Glutamatergic neuron (in vitro differentiated cells): Measurements from ENCODE around the gene EDC4. TPM values are rescaled to one million over a fixed set of nuclear protein-coding genes. Genes with fewer than 3 reads are reported as not detected.

Experiments used
- DNase-seq: peaks from one replicate; pipeline ENCODE4 v3.0.0; 2022
- H3K27ac Mint-ChIP-seq: one replicate; pipeline ENCODE4 v1.8.0; 2020; ENCODE audit warnings: mild to moderate bottlenecking, mixed read lengths, inconsistent platforms; ENCODE audit not compliant: unreplicated experiment
- H3K27me3 Mint-ChIP-seq: one replicate; pipeline ENCODE4 v1.8.0; 2020; ENCODE audit warnings: mild to moderate bottlenecking, moderate library complexity, mixed read lengths, inconsistent platforms; ENCODE audit not compliant: unreplicated experiment
- H3K36me3 Mint-ChIP-seq: one replicate; pipeline ENCODE4 v1.8.0; 2020; ENCODE audit warnings: mild to moderate bottlenecking, mixed read lengths, inconsistent platforms; ENCODE audit not compliant: unreplicated experiment
- H3K4me1 Mint-ChIP-seq: one replicate; pipeline ENCODE4 v1.8.0; 2020; ENCODE audit warnings: mild to moderate bottlenecking, low read depth, mixed read lengths, inconsistent platforms; ENCODE audit not compliant: unreplicated experiment
- H3K4me3 Mint-ChIP-seq: one replicate; pipeline ENCODE4 v1.8.0; 2020; ENCODE audit warnings: mild to moderate bottlenecking, mixed read lengths, inconsistent platforms; ENCODE audit not compliant: unreplicated experiment
- H3K9me3 Mint-ChIP-seq: one replicate; pipeline ENCODE4 v1.8.0; 2020; ENCODE audit warnings: mild to moderate bottlenecking, moderate library complexity, mixed read lengths, inconsistent platforms; ENCODE audit not compliant: unreplicated experiment
- total RNA-seq: library from RNA; stranded (reverse); fragmentation: NEBNext Ultra II Directional; extraction: Animal tissue kit (Norgen Biotek cat#: 25700); gene quantifications from one replicate; pipeline ENCODE4 v1.2.1, GENCODE V29; 2021; ENCODE audit not compliant: unreplicated experiment
- TF ChIP-seq, protein P1 (sequence below): fragments of 200-600 bp; sonication (generic); IDR thresholded peaks from one replicate; pipeline ENCODE4 v1.5.0; 2021; ENCODE audit not compliant: partially characterized antibody, unreplicated experiment

Gene EDC4
- total RNA-seq, 1 donor from 2014 or later = 142 TPM

DNA sequence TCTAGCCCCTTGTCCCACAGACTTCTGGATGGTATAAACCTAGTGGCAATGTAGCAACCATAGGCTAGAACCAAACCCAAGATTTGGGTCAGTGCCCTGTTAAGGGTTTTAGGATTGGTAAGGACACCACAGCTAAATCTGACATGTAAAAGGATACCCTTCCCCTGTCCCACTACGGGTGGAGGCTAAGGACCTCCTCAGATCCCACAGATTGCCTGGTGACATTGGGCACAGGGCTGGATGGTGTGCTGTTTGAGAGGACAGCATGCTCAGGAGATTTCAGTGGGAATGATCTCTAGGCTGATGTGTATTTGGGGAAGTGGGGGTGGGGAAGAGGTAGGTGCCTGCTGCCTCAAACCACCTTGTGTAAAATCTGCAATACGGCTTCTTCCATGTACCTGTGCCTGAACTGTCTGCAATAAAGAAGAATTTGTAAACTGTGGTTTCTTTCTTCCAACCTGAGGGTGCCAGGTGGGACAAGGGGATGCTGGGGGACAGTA lies 671 bp upstream of the EDC4 start:
- TF ChIP-seq, protein P1, sequence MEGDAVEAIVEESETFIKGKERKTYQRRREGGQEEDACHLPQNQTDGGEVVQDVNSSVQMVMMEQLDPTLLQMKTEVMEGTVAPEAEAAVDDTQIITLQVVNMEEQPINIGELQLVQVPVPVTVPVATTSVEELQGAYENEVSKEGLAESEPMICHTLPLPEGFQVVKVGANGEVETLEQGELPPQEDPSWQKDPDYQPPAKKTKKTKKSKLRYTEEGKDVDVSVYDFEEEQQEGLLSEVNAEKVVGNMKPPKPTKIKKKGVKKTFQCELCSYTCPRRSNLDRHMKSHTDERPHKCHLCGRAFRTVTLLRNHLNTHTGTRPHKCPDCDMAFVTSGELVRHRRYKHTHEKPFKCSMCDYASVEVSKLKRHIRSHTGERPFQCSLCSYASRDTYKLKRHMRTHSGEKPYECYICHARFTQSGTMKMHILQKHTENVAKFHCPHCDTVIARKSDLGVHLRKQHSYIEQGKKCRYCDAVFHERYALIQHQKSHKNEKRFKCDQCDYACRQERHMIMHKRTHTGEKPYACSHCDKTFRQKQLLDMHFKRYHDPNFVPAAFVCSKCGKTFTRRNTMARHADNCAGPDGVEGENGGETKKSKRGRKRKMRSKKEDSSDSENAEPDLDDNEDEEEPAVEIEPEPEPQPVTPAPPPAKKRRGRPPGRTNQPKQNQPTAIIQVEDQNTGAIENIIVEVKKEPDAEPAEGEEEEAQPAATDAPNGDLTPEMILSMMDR = no peak
- Mint-ChIP-seq H3K4me1 (peaks cover 14% of the 10 kb centered on the region), H3K27me3 (no peaks in the 10 kb centered on the region), H3K4me3 (peak overlapping the region; percentile 55), H3K27ac (peak overlapping the region; percentile 56), H3K9me3 (peaks cover 10% of the 10 kb centered on the region), H3K36me3 (no peaks in the 10 kb centered on the region)
- no peak for DNase-seq

DNA sequence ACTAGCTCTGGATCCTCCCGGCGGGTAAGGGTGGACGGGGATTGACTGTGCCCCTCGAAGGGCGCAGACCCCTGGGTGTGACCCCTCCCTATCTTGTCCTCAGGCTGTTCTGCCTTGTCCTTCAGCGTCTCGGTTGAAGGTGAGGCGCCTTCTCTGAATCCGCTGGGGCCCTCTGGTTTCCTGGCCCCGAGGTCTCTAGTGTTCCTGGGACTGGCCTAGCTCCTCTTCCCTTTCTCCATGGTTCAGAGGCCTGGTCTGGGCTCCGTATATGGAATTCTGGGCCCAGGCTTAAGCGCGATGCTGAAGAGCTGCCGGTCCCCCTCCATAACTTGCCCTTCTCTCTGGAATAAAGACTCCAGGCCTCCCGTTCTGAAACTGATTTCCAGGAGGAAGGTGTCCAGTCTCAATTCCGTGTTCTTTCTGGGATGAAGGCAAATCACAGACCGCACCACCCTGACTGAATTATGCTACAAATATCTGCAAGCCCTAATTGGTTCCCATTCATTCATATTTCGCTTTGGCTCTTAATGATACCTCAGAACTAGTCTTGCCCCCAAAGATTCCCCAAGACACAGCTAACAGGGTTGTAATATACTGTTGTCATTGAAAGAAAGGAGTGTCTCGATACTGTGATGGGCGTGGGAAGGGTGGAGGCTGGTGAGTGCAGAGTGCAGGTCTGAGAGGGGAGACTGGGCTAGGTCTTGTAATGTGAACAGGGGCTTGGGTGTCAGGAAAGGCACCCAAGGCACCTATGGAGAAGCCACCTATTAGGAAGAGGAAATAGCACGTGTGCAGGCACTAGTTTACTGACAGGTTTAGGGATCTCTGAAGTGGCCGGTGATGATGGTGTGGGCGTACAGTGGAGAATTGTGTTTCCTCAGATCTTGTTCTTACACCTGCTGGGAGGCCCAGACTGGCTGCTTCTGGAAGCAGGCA lies 851 bp downstream of the EDC4 start:
- peaks cover 3% of the 10 kb centered on the region for H3K27me3 Mint-ChIP-seq
- no peaks in the 10 kb centered on the region for H3K36me3 Mint-ChIP-seq
- H3K4me1 Mint-ChIP-seq = peaks cover 14% of the 10 kb centered on the region
- H3K27ac Mint-ChIP-seq = peak overlapping the region; percentile 91
- H3K4me3 Mint-ChIP-seq = peak overlapping the region; percentile 94
- no peak for DNase-seq
- H3K9me3 Mint-ChIP-seq = peaks cover 10% of the 10 kb centered on the region
- TF ChIP-seq, protein P1 = no peak

- DNase-seq = no peak
- TF ChIP-seq, protein P1 = no peak
- no peaks in the 10 kb centered on the region for H3K36me3 Mint-ChIP-seq
- H3K27me3 Mint-ChIP-seq = peaks cover 3% of the 10 kb centered on the region
- peaks cover 12% of the 10 kb centered on the region for H3K9me3 Mint-ChIP-seq
- H3K4me1 Mint-ChIP-seq = peaks cover 14% of the 10 kb centered on the region
- H3K4me3 Mint-ChIP-seq = peak overlapping the region; percentile 94
- H3K27ac Mint-ChIP-seq = peak overlapping the region; percentile 91
These were observed 1.5 kb downstream of the EDC4 start for GRCh38 chr16:67874372-67874771.

DNA sequence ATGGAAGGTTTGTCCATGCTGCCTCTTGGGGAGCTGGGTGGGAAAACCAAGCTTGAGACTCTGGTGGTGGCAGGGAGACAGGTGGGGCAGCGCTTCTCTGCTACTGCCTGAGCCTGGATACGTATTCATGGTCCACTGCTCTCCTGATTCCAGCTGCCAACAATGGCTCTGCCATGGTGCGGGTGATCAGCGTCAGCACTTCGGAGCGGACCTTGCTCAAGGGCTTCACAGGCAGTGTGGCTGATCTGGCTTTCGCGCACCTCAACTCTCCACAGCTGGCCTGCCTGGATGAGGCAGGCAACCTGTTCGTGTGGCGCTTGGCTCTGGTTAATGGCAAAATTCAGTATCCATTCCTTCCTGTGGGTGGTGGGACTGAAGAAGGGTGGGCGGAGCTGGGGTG lies 4.2 kb downstream of the EDC4 start:
- DNase-seq = no peak
- Mint-ChIP-seq H3K4me1 (peaks cover 14% of the 10 kb centered on the region), H3K27ac (no peak overlapping the region), H3K4me3 (no peak overlapping the region), H3K27me3 (peaks cover 6% of the 10 kb centered on the region), H3K9me3 (peaks cover 10% of the 10 kb centered on the region), H3K36me3 (no peaks in the 10 kb centered on the region)
- TF ChIP-seq, protein P1 = no peak

- Mint-ChIP-seq H3K36me3 (no peaks in the 10 kb centered on the region), H3K27ac (no peak overlapping the region), H3K4me1 (peaks cover 16% of the 10 kb centered on the region)
These were observed 5.4 kb downstream of the EDC4 start for GRCh38 chr16:67878232-67878631.

More at GRCh38 chr16:67878232-67878631, 5.4 kb downstream of the EDC4 start:
- Mint-ChIP-seq H3K4me3 (no peak overlapping the region), H3K9me3 (peaks cover 10% of the 10 kb centered on the region), H3K27me3 (peaks cover 6% of the 10 kb centered on the region)
- DNase-seq = no peak
- TF ChIP-seq, protein P1 = no peak
